NCI-H1092 (cell line): ENCODE results near the gene LPCAT2.

Source experiments
- DNase-seq: peaks from one replicate; lab custom pipeline; 2025; lab: John Stamatoyannopoulos, UW

Gene LPCAT2

GRCh38 chr16:55555436-55555835 lies 46.6 kb downstream of the LPCAT2 start:
- DNase-seq, result no peak

- DNase-seq, result no peak
Measured at GRCh38 chr16:55557186-55557585, 48.3 kb downstream of the LPCAT2 start.

GRCh38 chr16:55559233-55559632 lies 50.4 kb downstream of the LPCAT2 start:
- no peak for DNase-seq

- DNase-seq, result no peak
Measured at GRCh38 chr16:55559933-55560516, 51.2 kb downstream of the LPCAT2 start.

- no peak for DNase-seq
Measured at GRCh38 chr16:55561319-55561848, 52.5 kb downstream of the LPCAT2 start.

- no peak for DNase-seq
Measured at GRCh38 chr16:55562936-55563335, 54.1 kb downstream of the LPCAT2 start.

GRCh38 chr16:55563797-55564196 lies 54.9 kb downstream of the LPCAT2 start:
- DNase-seq, result no peak

GRCh38 chr16:55565086-55565485 lies 56.2 kb downstream of the LPCAT2 start:
- no peak for DNase-seq

GRCh38 chr16:55566432-55567175 lies 57.7 kb downstream of the LPCAT2 start, which contains the start of gene CAPNS2:
Gene CAPNS2 (plus strand): TSS chr16:55566684. CDS start chr16:55566757, 73 bp downstream.
- no peak for DNase-seq

- no peak for DNase-seq
Measured at GRCh38 chr16:55567382-55567781, 58.5 kb downstream of the LPCAT2 start.

- DNase-seq, result no peak
Measured at GRCh38 chr16:55568207-55568606, 59.3 kb downstream of the LPCAT2 start.

- no peak for DNase-seq
Measured at GRCh38 chr16:55569025-55569424, 60.2 kb downstream of the LPCAT2 start.

- no peak for DNase-seq
Measured at GRCh38 chr16:55570159-55570558, 61.3 kb downstream of the LPCAT2 start.

GRCh38 chr16:55571191-55571897 lies 62.5 kb downstream of the LPCAT2 start:
- DNase-seq, result no peak

GRCh38 chr16:55572439-55572838 lies 63.6 kb downstream of the LPCAT2 start:
- no peak for DNase-seq

GRCh38 chr16:55574811-55575210 lies 65.9 kb downstream of the LPCAT2 start:
- no peak for DNase-seq

- DNase-seq, result no peak
Measured at GRCh38 chr16:55575496-55575895, 66.6 kb downstream of the LPCAT2 start.

GRCh38 chr16:55576384-55576783 lies 67.5 kb downstream of the LPCAT2 start:
- no peak for DNase-seq

GRCh38 chr16:55577887-55578286 lies 69.0 kb downstream of the LPCAT2 start:
- DNase-seq, result no peak

- DNase-seq, result no peak
Measured at GRCh38 chr16:55585631-55586030, 76.8 kb downstream of the LPCAT2 start.

GRCh38 chr16:55588799-55589198 lies 79.9 kb downstream of the LPCAT2 start:
- DNase-seq, result no peak

- DNase-seq, result no peak
Measured at GRCh38 chr16:55592306-55592705, 83.4 kb downstream of the LPCAT2 start.

- DNase-seq, result no peak
Measured at GRCh38 chr16:55597928-55598327, 89.1 kb downstream of the LPCAT2 start.
